ENCODE measurements around the gene PYGB.

Gene PYGB

GRCh38 chr20:25205277-25206062 lies 42.4 kb upstream of the PYGB start:
- H3K4me3 ChIP-seq (ENCODE audit: low read depth, low read length) = no peak overlapping the region
- no peak for DNase-seq (ENCODE audit: low read depth)
- no peak for TF ChIP-seq CTCF (conservative IDR thresholded peaks at IDR 0.05; ENCODE audit: low read depth, low read length)

- H3K4me3 ChIP-seq (ENCODE audit: low read depth, low read length) = no peak overlapping the region
- DNase-seq (ENCODE audit: low read depth) = no peak
- no peak for TF ChIP-seq CTCF (conservative IDR thresholded peaks at IDR 0.05; ENCODE audit: low read depth, low read length)
Observed at GRCh38 chr20:25206063-25206403, 41.9 kb upstream of the PYGB start.

- H3K4me3 ChIP-seq (ENCODE audit: low read depth, low read length) = no peak overlapping the region
- no peak for TF ChIP-seq CTCF (conservative IDR thresholded peaks at IDR 0.05; ENCODE audit: low read depth, low read length)
Observed at GRCh38 chr20:25206548-25206947, 41.3 kb upstream of the PYGB start.

GRCh38 chr20:25207149-25207959 lies 40.5 kb upstream of the PYGB start:
- DNase-seq (ENCODE audit: low read depth) = no peak
- TF ChIP-seq CTCF (conservative IDR thresholded peaks at IDR 0.05; ENCODE audit: low read depth, low read length) = no peak
- no peak overlapping the region for H3K4me3 ChIP-seq (ENCODE audit: low read depth, low read length)

More at GRCh38 chr20:25206548-25206947, 41.3 kb upstream of the PYGB start:
- no peak for DNase-seq (ENCODE audit: low read depth)

- H3K4me3 ChIP-seq (ENCODE audit: low read depth, low read length) = no peak overlapping the region
- TF ChIP-seq CTCF (conservative IDR thresholded peaks at IDR 0.05; ENCODE audit: low read depth, low read length) = no peak
- DNase-seq (ENCODE audit: low read depth) = no peak
Observed at GRCh38 chr20:25207960-25208534, 39.8 kb upstream of the PYGB start.

GRCh38 chr20:25209400-25209799 lies 38.5 kb upstream of the PYGB start:
- TF ChIP-seq CTCF (conservative IDR thresholded peaks at IDR 0.05; ENCODE audit: low read depth, low read length) = no peak
- DNase-seq (ENCODE audit: low read depth) = no peak
- H3K4me3 ChIP-seq (ENCODE audit: low read depth, low read length) = no peak overlapping the region
